IPS-18a (cell line): ENCODE results near the gene TNIP1.

Source experiments
- H3K27ac ChIP-seq: one replicate; pipeline ENCODE4 v1.5.1; 2013; ENCODE audit warnings: low read length
- H3K27me3 ChIP-seq: one replicate; pipeline ENCODE4 v1.6.1; 2013; ENCODE audit warnings: mild to moderate bottlenecking, low read length; ENCODE audit not compliant: control insufficient read depth, insufficient read depth
- H3K36me3 ChIP-seq: one replicate; pipeline ENCODE4 v1.6.1; 2013; ENCODE audit warnings: low read depth, low read length; ENCODE audit not compliant: control insufficient read depth
- H3K4me1 ChIP-seq: one replicate; pipeline ENCODE4 v1.6.1; 2013; ENCODE audit warnings: low read depth, low read length; ENCODE audit not compliant: control insufficient read depth
- H3K4me3 ChIP-seq: one replicate; pipeline ENCODE4 v1.5.1; 2013; ENCODE audit warnings: low read length
- H3K9ac ChIP-seq: one replicate; pipeline ENCODE4 v1.6.1; 2013; ENCODE audit warnings: mild to moderate bottlenecking, low read length, moderate library complexity
- H3K9me3 ChIP-seq: one replicate; pipeline ENCODE4 v1.6.1; 2013; ENCODE audit warnings: low read depth, low read length; ENCODE audit not compliant: control insufficient read depth

The TNIP1 gene

DNA sequence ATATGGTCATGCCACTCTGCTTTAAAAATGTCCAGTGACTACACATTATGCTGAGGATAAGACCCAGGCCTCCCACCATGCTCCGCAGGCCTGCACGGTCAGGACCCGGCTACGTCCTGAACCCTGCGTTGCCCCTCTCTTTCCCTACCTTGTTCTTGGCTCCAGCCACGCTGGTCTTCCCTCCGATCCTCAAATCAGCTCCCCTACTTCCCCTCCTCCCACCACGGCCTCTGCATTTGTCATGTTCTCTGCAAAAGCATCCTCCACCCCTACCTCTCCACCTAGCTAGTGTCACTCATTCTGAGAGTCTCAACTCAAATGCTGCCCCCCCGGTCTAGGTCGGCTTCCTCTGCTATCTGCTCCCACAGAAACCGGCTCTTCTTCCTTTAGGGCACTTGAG, 49.3 kb downstream of the TNIP1 start:
- Histone ChIP-seq H3K9ac (no peak overlapping the region), H3K27ac (no peak overlapping the region), H3K4me1 (no peaks in the 10 kb centered on the region), H3K27me3 (no peaks in the 10 kb centered on the region), H3K9me3 (no peaks in the 10 kb centered on the region), H3K36me3 (peaks cover 17% of the 10 kb centered on the region), H3K4me3 (no peak overlapping the region)

DNA sequence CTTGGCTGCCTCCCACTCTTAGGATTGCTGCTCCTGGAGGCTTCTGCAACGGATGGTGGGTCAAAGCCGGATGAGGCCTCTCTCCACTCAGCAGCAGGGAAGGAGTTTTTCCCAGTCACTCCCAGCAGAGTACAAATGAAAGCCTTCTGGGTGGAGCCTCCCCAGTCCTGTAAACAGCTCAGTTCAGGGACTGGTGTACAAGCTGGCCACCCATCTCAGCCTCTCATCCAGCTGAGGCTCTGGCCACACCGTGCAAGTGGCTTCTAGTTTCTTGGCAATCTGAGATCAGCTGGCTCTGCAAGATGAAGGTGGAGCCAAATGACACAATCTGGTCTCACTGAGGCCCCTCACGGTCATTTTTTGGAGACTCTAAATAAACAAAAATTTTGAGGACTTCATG, 50.5 kb downstream of the TNIP1 start:
- no peaks in the 10 kb centered on the region for H3K27me3 ChIP-seq
- no peak overlapping the region for H3K9ac ChIP-seq
- no peaks in the 10 kb centered on the region for H3K4me1 ChIP-seq
- no peak overlapping the region for H3K27ac ChIP-seq
- no peaks in the 10 kb centered on the region for H3K9me3 ChIP-seq
- H3K4me3 ChIP-seq = no peak overlapping the region
- peaks cover 10% of the 10 kb centered on the region for H3K36me3 ChIP-seq

DNA sequence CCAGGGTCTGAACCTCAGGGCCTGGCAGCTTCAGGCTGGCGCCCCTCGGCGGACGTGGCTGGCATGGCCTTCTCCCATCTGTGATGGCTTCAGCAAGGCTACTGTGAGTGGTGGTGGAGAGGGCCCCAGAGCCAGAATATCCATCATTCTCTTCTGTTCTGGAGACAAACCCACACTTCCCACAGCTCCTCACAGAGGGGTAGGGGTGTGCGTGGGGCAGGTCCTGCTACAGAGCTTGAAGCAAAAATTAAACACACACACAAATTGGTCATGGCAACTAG, 50.8 kb downstream of the TNIP1 start:
- no peak overlapping the region for H3K27ac ChIP-seq
- peaks cover 10% of the 10 kb centered on the region for H3K36me3 ChIP-seq
- no peaks in the 10 kb centered on the region for H3K9me3 ChIP-seq
- no peaks in the 10 kb centered on the region for H3K4me1 ChIP-seq
- no peak overlapping the region for H3K9ac ChIP-seq
- no peak overlapping the region for H3K4me3 ChIP-seq
- H3K27me3 ChIP-seq = no peaks in the 10 kb centered on the region

DNA sequence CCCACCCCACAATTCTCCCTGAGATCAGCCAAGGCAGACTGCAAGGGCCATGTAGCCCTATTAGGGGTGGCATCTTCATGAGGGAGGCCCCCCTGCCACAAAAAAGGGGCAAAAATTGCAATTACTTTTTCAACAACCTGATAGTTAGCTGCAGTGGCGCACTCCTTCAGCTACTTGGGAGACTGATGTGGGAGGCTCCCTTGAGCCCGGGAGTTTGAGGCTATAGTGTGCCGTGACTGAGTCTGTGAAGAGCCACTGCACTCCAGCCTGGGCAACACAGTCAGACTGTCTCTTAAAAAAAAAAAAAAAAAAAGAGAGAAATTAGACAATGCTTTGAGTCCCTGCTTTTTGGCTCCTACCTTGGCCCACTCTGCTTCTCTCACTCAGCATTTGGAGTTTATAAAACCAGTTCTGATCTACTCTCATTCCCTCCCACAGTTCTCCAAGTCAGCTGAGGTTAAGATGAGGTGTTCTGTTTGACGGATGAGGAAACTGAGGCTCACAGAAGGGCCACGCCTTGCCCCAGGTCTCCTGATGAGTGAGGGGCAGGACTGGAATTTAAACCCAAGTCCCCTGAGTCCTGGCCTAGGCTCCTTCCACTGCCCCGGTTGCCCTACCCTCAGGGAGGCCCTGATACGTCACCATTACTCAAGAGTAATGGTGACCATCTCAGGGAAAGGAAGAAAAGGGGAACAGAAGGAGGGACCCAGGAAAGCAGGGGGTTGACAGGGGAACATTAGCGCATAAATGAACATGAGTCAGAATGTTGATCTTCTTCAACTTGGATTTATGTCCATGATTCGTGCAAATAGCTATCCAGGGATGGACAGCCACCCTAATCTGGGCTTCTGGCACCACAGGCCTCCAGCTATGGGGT, 51.4 kb downstream of the TNIP1 start:
- Histone ChIP-seq H3K27ac (no peak overlapping the region), H3K36me3 (peaks cover 7% of the 10 kb centered on the region), H3K27me3 (no peaks in the 10 kb centered on the region), H3K4me3 (no peak overlapping the region), H3K4me1 (no peaks in the 10 kb centered on the region), H3K9me3 (no peaks in the 10 kb centered on the region), H3K9ac (no peak overlapping the region)

DNA sequence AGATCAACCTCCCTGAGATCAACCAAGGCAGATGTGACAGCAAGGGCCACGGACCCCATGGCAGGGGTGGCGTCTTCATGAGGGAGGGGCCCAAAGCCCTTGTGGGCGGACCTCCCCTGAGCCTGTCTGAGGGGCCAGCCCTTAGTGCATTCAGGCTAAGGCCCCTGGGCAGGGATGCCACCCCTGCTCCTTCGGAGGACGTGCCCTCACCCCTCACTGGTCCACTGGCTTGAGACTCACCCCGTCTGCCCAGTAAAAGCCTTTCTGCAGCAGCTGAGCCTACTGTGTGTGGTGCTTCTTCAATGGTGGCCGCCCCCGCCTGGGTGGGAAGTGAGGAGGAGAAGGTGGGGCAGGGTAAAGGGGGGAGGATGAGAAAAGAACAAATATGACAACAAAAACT, 52.1 kb downstream of the TNIP1 start:
- Histone ChIP-seq H3K27ac (no peak overlapping the region), H3K4me3 (no peak overlapping the region), H3K36me3 (peaks cover 7% of the 10 kb centered on the region), H3K9me3 (no peaks in the 10 kb centered on the region), H3K4me1 (no peaks in the 10 kb centered on the region), H3K9ac (no peak overlapping the region), H3K27me3 (no peaks in the 10 kb centered on the region)

DNA sequence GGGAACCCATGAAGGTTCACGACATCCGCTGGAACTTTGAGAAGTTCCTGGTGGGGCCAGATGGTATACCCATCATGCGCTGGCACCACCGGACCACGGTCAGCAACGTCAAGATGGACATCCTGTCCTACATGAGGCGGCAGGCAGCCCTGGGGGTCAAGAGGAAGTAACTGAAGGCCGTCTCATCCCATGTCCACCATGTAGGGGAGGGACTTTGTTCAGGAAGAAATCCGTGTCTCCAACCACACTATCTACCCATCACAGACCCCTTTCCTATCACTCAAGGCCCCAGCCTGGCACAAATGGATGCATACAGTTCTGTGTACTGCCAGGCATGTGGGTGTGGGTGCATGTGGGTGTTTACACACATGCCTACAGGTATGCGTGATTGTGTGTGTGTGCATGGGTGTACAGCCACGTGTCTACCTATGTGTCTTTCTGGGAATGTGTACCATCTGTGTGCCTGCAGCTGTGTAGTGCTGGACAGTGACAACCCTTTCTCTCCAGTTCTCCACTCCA, 52.8 kb downstream of the TNIP1 start:
- H3K27me3 ChIP-seq = no peaks in the 10 kb centered on the region
- H3K9ac ChIP-seq = no peak overlapping the region
- H3K9me3 ChIP-seq = no peaks in the 10 kb centered on the region
- no peaks in the 10 kb centered on the region for H3K4me1 ChIP-seq
- no peak overlapping the region for H3K4me3 ChIP-seq
- peaks cover 7% of the 10 kb centered on the region for H3K36me3 ChIP-seq
- no peak overlapping the region for H3K27ac ChIP-seq

DNA sequence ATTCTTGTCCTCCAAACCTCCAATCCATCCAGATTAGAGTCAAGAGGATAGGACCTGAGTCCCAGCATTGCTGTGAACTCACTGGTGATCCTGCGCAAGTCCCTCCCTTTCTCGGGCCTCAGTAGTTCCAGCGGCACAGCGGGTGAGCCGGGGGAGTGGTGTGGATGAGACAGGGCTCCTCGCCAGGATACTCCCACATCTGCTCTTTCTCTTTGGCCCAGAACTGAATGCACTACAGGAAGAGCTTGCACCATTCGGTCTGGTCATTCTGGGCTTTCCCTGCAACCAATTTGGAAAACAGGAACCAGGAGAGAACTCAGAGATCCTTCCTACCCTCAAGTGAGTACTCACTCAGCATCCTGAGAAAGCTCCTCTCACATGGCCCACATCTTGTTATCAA, 54.2 kb downstream of the TNIP1 start:
- Histone ChIP-seq H3K36me3 (peaks cover 7% of the 10 kb centered on the region), H3K9me3 (no peaks in the 10 kb centered on the region), H3K27ac (no peak overlapping the region), H3K27me3 (peaks cover 4% of the 10 kb centered on the region), H3K9ac (no peak overlapping the region), H3K4me3 (no peak overlapping the region), H3K4me1 (no peaks in the 10 kb centered on the region)

DNA sequence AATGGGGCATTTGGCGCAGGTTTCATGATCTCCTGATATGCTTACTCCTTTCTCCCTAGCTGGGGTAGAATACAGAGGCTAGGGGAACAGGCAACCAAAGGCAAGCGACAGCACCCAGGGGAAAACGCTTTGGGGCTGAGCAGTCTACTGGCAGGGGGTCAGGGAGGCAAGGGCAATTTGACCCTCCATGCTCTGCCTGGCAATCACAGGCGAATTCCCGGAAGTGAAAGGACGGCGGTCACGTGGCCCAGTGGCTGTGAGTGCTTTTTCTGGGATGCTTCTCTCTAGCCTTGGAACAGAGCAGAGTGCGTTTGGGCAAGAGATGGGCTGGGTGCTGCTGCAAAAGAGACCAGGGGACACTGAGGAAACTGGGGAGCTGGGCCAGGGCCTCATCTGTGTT, 54.7 kb downstream of the TNIP1 start:
- peaks cover 3% of the 10 kb centered on the region for H3K4me1 ChIP-seq
- H3K27ac ChIP-seq = no peak overlapping the region
- H3K9me3 ChIP-seq = no peaks in the 10 kb centered on the region
- peaks cover 7% of the 10 kb centered on the region for H3K36me3 ChIP-seq
- no peak overlapping the region for H3K4me3 ChIP-seq
- H3K9ac ChIP-seq = no peak overlapping the region
- peaks cover 10% of the 10 kb centered on the region for H3K27me3 ChIP-seq

DNA sequence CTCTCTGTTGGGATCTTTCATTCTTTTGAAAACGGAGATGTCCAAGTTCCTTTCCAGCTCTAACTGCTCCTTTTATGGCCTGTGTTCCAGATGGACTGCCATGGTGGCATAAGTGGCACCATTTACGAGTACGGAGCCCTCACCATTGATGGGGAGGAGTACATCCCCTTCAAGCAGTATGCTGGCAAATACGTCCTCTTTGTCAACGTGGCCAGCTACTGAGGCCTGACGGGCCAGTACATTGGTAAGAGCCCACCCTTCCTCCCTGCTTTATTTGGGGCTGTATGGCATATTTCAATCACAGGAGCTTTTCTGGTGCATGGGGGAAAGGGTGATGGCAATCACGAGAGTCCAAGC, 55.6 kb downstream of the TNIP1 start:
- no peak overlapping the region for H3K4me3 ChIP-seq
- H3K36me3 ChIP-seq = peaks cover 7% of the 10 kb centered on the region
- peaks cover 13% of the 10 kb centered on the region for H3K27me3 ChIP-seq
- H3K4me1 ChIP-seq = peaks cover 5% of the 10 kb centered on the region
- H3K27ac ChIP-seq = no peak overlapping the region
- H3K9me3 ChIP-seq = no peaks in the 10 kb centered on the region
- H3K9ac ChIP-seq = no peak overlapping the region

DNA sequence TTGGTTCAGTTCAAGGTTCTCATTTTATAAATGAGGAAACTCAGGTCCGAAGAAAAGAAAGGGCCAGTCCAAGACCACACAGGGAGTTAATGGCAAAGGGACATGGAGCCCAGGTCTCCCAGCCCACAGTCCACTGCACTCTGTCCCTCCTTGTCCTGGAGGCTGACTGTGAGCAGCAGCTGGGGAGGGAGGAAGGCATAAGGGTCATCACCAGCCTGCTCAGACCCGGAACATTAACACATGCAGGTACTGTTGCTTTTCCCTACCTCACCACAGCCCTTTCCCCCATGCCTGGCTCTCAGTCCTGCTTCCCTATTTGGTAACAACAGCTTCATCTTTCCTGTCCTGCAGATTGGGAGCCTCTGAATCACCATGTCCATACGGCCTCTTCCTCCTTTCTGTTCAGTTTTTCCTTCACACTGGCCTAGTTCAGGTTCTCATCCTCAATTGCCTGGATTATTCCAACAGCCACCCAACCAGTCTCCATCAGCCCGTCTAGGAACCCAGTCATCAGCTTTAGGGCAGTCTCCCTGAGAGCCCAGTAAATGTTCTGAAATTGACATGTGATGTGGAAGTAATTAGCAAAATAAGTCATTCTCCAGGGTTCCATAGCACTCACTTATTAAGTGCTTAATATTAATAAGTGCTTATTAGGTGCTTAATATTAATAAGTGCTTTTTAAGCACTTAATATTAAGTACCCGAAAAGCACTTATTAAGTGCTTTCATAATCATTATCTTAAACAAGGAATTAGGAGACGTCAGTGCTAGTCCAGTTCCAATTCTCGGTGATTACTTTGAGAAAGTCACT, 56.2 kb downstream of the TNIP1 start:
- H3K27me3 ChIP-seq = peaks cover 17% of the 10 kb centered on the region
- H3K4me3 ChIP-seq = no peak overlapping the region
- H3K27ac ChIP-seq = no peak overlapping the region
- H3K9me3 ChIP-seq = no peaks in the 10 kb centered on the region
- H3K36me3 ChIP-seq = peaks cover 7% of the 10 kb centered on the region
- H3K4me1 ChIP-seq = peaks cover 5% of the 10 kb centered on the region
- no peak overlapping the region for H3K9ac ChIP-seq

DNA sequence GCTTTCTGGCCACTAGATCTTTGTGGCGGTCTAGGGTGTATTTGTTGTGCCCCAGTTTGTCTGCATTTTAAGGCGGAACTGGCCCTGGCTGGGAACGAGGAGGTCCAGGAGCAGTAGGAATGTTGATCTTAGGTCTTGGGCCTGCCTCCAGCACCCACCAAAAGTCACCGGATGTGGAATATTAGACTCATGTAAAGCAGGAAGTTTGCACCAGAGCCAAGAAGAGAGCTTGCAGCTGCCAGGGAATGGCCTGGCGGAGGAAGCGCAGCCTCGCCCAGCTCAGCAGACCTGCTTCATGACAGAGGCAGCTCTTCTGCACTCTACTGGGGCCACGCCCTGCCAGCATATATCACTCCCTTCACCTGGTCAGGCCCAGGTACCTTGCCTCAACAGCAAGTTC, 57.2 kb downstream of the TNIP1 start:
- no peak overlapping the region for H3K27ac ChIP-seq
- peaks cover 5% of the 10 kb centered on the region for H3K4me1 ChIP-seq
- H3K9me3 ChIP-seq = no peaks in the 10 kb centered on the region
- H3K4me3 ChIP-seq = no peak overlapping the region
- H3K9ac ChIP-seq = no peak overlapping the region
- peaks cover 7% of the 10 kb centered on the region for H3K36me3 ChIP-seq
- H3K27me3 ChIP-seq = peaks cover 27% of the 10 kb centered on the region
